Left cardiac atrium (tissue), 4 donors: ENCODE data around the gene ACAD9. TPM values are rescaled to one million over a fixed set of nuclear protein-coding genes. Genes with fewer than 3 reads are reported as not detected.
"Not testable (repeated sequence)": the region's sequence is repeated elsewhere in the genome, so short reads cannot be mapped to it uniquely, and the experiment has no call there.

Source experiments
- ATAC-seq, 2 donors: fragments of 200-7000 bp; cut with Tn5 transposase; one replicate each; pipeline ENCODE4 v1.9.1; 2020; ENCODE audit warnings: mild to moderate bottlenecking in 2 of 2, moderate library complexity in 2 of 2
- DNase-seq: peaks from one replicate; pipeline ENCODE4 v3.0.0-alpha.2; 2020
- intact Hi-C, 2 donors: fragments of 100-400 bp; cut with DNase I; formaldehyde crosslinking; loops; one replicate each; pipeline versions ENCODE4 v1.14.1 to v1.15.1; 2022 to 2023
- total RNA-seq, 2 donors: library from RNA; stranded (reverse); fragmentation: NEBNext Ultra II Directional; extraction: Animal tissue kit (Norgen Biotek cat#: 25700); gene quantifications; one replicate each; pipeline ENCODE4 v1.2.1, GENCODE V29; 2021
- donor health status: DM: no; HTN: yes; CAD: no.
- donor health status: DM: no; HTN: yes; CAD: no; lungs with severe emphysema.
- donor health status: DM: yes; HTN: yes; CAD: no.
- donor health status: Dilated cardiomyopathy.

The ACAD9 gene
- total RNA-seq, 2 donors from 2014 or later, result 35.3 to 37.5 TPM

GRCh38 chr3:128922804-128923459 is 43.5 kb downstream of the ACAD9 start:
- intact Hi-C loops, result no loop called here
- ATAC-seq (no peak), DNase-seq (no peak)

DNA sequence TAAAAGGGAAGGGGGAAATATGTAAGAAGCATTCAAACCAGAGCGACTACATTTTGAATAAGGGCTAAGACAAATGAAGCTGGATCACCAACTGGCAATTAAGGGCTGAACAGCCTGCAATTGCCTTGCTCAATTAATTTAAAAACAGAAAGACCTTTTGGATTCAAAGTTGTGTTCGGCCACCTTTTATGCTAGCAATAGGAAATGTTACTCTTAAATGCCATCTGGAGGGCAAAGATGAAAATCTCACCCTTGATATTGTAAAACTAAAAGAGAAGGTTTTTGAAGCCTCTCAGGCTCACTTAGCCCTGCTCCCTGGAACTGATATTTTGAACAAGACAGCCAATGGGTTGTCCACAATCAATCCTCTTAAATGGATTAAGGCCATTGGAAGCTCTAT is 44.2 kb downstream of the ACAD9 start:
- intact Hi-C loops, result no loop called here
- DNase-seq, result no peak
- no peak for ATAC-seq

DNA sequence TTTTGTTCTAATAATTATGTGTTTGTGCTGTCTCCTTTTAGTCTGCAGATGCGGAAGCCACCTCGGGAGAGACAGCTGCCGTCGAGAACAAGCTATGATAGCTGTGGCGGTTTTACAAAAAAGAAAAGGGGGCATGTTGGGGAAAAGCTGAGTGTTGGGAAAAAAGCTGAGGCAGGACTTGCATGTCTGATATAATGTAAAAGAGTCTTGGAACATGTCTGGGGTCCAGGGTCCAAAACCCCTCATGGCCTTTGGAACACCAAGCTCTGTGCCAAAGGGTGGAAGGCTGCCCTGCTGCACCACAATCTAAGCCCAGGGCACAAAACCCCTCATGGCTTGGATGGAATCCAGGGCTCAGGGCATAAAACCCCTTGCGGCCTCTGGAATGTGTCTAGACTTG is 44.6 kb downstream of the ACAD9 start:
- DNase-seq, ATAC-seq, intact Hi-C loops: not testable (repeated sequence)

DNA sequence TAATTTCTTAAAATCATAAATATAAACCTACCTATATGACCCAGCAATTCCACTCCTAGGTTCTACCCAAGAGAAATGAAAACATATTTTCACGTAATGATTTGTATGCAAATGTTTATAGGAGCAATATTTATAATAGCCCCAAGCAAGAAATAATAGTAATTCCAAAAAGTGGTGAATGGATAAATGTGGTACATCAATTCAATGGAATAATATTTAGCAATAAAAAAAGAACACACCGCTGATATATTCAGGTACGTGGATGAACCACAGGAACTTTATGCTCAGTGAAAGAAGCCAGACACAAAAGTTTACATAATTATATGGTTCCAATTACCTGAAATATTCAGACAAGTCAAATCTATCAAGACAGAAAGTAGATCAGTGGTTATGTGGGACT is 49.9 kb downstream of the ACAD9 start:
- no peak for ATAC-seq
- intact Hi-C loops, result no loop called here
- DNase-seq, result no peak

- intact Hi-C loops, result no loop called here
- DNase-seq, result no peak
- no peak for ATAC-seq
Measured at GRCh38 chr3:128931046-128931445, 51.6 kb downstream of the ACAD9 start.

- DNase-seq (no peak), ATAC-seq (no peak)
- intact Hi-C loops, result no loop called here
Measured at GRCh38 chr3:128932516-128933212, 53.2 kb downstream of the ACAD9 start.

- no peak for DNase-seq
- no peak for ATAC-seq
- intact Hi-C loops, result no loop called here
Measured at GRCh38 chr3:128933213-128933921, 53.9 kb downstream of the ACAD9 start.

DNA sequence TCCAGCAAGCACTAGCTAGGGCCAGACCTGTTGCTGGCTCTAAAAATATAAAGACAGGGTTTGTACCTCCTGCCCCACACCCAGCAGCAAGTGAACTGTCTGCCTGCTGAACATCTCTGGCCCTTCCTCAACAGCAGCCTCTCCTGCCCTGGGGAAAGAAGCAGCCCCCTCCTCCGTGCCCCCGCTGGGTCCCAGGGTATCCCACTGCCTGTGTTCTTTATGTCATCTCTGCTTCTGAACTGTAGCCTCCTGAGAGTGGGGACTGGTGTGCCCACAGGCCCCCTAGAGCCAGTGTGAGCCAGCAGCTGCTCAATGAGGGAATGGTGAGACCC is 54.5 kb downstream of the ACAD9 start:
- ATAC-seq (no peak), DNase-seq (no peak)
- intact Hi-C loops, result no loop called here

- intact Hi-C loops, result no loop called here
- ATAC-seq, result no peak
- no peak for DNase-seq
Measured at GRCh38 chr3:128935922-128936321, 56.5 kb downstream of the ACAD9 start.

- ATAC-seq (no peak), DNase-seq (no peak)
- intact Hi-C loops, result no loop called here
Measured at GRCh38 chr3:128936341-128936740, 56.9 kb downstream of the ACAD9 start.

GRCh38 chr3:128940252-128940651 is 60.8 kb downstream of the ACAD9 start:
- intact Hi-C loops, result no loop called here
- no peak for DNase-seq
- no peak for ATAC-seq

DNA sequence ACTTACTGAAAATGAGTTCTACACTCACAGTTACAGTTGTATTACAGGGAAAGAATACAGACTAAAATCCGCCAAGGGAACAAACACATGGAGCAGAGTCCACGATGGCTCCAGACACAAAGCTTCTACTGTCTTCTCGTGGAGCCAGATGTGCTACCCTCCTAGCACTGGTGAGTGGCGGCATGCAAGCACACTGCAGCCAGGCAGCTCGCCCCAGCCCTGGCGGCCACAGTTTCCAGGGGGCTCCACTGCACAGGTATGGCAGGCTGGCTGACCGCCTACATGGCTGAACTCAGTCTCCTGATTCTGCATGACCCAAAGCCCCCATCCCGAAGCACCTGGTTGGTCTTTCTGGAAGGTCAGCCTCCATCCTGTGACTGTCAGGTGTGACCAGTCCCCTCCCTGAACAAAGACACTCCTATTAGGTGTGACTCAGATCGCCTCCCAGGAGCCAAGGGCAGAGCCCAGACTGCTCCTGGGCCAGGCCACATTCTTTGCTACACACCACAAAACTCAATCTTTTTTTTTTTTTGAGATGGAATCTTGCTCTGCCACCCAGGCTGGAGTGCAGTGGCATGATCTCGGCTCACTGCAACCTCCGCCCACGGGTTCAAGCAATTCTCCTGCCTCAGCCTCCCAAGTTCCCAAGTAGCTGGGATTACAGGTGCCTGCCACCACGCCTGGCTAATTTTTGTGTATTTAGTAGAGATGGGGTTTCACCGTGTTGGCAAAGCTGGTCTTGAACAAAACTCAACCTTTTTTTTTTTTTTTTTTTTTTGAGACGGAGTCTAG is 62.9 kb downstream of the ACAD9 start:
- intact Hi-C loops, result no loop called here
- ATAC-seq (no peak), DNase-seq (no peak)

DNA sequence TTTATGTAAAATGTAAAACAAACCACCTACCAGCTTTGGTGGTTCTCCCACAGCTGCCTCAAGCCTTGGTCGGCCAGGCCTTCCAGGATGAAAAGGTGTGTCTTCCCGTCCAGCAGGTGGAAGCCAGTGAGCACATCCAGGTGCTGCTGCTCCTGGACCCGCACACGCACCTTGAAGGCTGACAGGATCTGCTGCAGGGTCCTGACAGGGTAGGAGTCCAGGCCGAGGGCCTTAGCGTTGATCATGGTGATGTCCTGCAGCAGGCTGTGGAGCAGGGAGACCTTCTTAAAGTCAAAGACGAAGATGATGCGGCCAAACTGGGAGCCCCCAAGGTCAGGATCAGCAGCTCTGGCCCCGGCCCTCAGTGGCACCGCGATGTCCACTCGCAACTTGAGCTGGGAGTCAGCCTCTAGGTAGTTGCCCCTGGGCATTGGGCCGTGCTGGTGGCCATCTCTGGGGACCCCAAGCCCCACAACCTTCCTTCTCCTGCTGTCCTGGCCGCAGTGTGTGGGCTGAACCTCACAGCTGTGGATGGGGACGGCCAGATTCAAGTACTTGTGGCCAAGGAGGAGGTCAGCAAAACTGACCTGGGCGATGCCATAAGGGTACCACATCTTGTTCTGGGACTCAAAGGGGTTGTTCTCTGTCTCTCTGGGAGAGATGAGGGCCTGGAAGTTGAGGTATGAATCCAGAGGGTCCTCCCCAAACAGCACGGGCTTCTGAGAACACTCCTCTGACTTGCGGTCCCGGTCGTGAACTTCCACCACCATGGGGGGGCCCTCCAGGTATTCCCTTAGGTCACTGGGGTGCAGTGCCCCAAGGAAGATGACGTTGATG is 65.8 kb downstream of the ACAD9 start:
- intact Hi-C loops, result no loop called here
- ATAC-seq (peak in 1 of 2 donors; percentile 15), DNase-seq (no peak)

DNA sequence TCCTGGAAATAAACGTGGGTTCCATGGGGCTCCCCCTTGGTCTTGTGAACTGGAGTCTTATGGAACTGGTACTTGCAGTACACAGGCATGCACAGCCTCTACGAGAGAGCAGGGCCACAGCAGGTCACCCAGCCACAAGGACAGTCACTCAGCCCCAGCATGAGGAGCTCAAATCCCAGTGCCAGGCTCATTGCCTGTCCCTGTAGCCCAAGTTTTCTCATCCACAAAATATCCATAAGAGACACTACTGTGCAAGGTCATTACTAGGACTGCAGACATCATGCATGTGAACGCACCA is 66.4 kb downstream of the ACAD9 start:
- DNase-seq (no peak), ATAC-seq (no peak)
- intact Hi-C loops, result no loop called here

- ATAC-seq, result no peak
- no peak for DNase-seq
- intact Hi-C loops, result no loop called here
Measured at GRCh38 chr3:128946411-128946810, 67.0 kb downstream of the ACAD9 start.

GRCh38 chr3:128949158-128949557 is 69.7 kb downstream of the ACAD9 start:
- ATAC-seq, result no peak
- intact Hi-C loops, result no loop called here

GRCh38 chr3:128950223-128950938 is 71.0 kb downstream of the ACAD9 start:
- intact Hi-C loops, result no loop called here
- DNase-seq, result no peak
- peak in 1 of 2 donors; percentile 81 for ATAC-seq

More at GRCh38 chr3:128949158-128949557, 69.7 kb downstream of the ACAD9 start:
- no peak for DNase-seq

DNA sequence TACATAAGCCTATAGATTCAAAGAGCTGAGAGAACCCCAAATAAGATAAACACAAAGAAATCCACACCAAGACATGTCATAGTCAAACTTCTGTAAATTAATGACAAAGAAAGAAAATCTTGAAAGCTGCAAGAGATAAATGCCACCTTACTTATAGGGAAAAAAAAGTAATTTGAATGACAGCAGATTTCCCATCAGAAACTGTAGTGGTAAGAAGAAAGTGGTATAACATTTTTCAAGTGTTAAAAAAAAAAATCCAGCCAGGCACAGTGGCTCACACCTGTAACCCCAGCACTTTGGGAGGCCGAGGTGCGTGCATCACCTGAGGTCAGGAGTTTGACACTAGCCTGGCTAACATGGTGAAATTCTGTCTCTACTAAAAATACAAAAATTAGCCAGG is 77.0 kb downstream of the ACAD9 start:
- DNase-seq (no peak), ATAC-seq (no peak)
- intact Hi-C loops, result no loop called here
